ENCODE results near the gene INTS4.
"Not testable (repeated sequence)": the region's sequence is repeated elsewhere in the genome, so short reads cannot be mapped to it uniquely, and the experiment has no call there.

Gene INTS4

DNA sequence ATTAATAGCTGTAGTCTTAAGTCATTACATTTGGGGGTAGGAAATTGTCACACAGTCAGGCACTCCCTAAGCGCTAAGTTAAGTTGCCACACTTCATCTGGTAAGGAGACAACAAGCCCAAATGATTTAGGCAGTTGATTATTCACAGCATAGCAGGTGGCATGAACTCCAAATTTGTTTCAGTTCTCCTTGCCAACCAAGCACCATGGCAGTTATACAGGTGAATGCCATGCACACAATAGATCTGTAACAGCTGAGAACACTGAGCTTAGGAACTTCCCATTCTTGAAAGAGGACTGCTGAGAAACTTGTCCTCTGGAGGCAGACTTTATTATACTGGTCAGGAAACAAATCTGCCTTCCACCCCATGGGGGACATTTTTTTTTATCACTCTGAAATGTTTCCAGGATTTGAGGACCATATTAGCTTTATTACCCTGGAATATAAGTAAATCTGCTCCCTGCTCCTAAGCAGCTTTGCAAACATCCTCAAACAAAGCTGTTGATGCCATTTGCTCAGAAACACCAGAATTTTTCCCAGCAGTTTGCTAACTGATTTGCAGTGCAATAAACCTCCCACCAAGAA, 5.1 kb upstream of the INTS4 start:
- TF ChIP-seq, protein P1, sequence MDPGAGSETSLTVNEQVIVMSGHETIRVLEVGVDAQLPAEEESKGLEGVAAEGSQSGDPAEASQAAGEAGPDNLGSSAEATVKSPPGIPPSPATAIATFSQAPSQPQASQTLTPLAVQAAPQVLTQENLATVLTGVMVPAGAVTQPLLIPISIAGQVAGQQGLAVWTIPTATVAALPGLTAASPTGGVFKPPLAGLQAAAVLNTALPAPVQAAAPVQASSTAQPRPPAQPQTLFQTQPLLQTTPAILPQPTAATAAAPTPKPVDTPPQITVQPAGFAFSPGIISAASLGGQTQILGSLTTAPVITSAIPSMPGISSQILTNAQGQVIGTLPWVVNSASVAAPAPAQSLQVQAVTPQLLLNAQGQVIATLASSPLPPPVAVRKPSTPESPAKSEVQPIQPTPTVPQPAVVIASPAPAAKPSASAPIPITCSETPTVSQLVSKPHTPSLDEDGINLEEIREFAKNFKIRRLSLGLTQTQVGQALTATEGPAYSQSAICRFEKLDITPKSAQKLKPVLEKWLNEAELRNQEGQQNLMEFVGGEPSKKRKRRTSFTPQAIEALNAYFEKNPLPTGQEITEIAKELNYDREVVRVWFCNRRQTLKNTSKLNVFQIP (CRISPR knock-in tag; IDR thresholded peaks at IDR 0.05; ENCODE audit: borderline replicate concordance, low read depth) = no peak
- TF ChIP-seq ZNF8 (CRISPR knock-in tag; IDR thresholded peaks at IDR 0.05) = no peak
- no peak for TF ChIP-seq ZC3H10 (CRISPR knock-in tag; IDR thresholded peaks at IDR 0.05)
- TF ChIP-seq CSDC2 (CRISPR knock-in tag; IDR thresholded peaks at IDR 0.05) = no peak
- TF ChIP-seq RARB (CRISPR knock-in tag; IDR thresholded peaks at IDR 0.05) = no peak
- TF ChIP-seq ESRRG (CRISPR knock-in tag; IDR thresholded peaks at IDR 0.05) = no peak
- TF ChIP-seq, protein P2, sequence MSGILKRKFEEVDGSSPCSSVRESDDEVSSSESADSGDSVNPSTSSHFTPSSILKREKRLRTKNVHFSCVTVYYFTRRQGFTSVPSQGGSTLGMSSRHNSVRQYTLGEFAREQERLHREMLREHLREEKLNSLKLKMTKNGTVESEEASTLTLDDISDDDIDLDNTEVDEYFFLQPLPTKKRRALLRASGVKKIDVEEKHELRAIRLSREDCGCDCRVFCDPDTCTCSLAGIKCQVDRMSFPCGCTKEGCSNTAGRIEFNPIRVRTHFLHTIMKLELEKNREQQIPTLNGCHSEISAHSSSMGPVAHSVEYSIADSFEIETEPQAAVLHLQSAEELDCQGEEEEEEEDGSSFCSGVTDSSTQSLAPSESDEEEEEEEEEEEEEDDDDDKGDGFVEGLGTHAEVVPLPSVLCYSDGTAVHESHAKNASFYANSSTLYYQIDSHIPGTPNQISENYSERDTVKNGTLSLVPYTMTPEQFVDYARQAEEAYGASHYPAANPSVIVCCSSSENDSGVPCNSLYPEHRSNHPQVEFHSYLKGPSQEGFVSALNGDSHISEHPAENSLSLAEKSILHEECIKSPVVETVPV (CRISPR knock-in tag; IDR thresholded peaks at IDR 0.05) = no peak
- no peak for TF ChIP-seq SNAI2 (CRISPR knock-in tag; IDR thresholded peaks at IDR 0.05)
- no peak for TF ChIP-seq ISL1 (CRISPR knock-in tag; IDR thresholded peaks at IDR 0.05)
- TF ChIP-seq ZFP3 (CRISPR knock-in tag; IDR thresholded peaks at IDR 0.05) = no peak
- no peak for TF ChIP-seq BACH2 (CRISPR knock-in tag; IDR thresholded peaks at IDR 0.05; ENCODE audit: borderline replicate concordance)
- no peak for TF ChIP-seq OSR1 (CRISPR knock-in tag; IDR thresholded peaks at IDR 0.05)
- no peak for TF ChIP-seq GLIS3 (CRISPR knock-in tag; IDR thresholded peaks at IDR 0.05)
- no peak for ATAC-seq

DNA sequence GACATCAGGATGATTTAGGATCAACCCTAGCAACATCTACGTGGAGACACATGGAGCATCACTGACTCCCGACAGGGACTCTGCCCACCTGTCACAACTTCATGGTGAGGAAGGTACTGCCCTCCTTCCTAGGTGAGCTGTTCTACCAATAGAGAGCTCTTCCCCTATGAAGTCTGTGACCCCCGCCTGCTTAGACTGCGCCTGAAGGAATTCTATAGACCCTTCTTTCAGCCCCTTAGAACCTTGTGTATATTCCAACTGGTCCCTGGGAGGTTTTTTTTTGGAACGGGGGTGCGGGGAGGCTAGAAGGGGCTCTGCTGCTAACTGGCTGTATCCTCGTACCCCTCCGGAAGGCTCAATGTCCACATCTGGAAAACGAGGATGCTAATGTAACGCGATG, 566 bp downstream of the INTS4 start:
- TF ChIP-seq SNAI2 (CRISPR knock-in tag; IDR thresholded peaks at IDR 0.05) (no peak), ZNF565 (CRISPR knock-in tag; conservative IDR thresholded peaks at IDR 0.05; ENCODE audit: low read depth) (no peak), ISL1 (CRISPR knock-in tag; IDR thresholded peaks at IDR 0.05) (no peak)
- TF ChIP-seq, protein P3, sequence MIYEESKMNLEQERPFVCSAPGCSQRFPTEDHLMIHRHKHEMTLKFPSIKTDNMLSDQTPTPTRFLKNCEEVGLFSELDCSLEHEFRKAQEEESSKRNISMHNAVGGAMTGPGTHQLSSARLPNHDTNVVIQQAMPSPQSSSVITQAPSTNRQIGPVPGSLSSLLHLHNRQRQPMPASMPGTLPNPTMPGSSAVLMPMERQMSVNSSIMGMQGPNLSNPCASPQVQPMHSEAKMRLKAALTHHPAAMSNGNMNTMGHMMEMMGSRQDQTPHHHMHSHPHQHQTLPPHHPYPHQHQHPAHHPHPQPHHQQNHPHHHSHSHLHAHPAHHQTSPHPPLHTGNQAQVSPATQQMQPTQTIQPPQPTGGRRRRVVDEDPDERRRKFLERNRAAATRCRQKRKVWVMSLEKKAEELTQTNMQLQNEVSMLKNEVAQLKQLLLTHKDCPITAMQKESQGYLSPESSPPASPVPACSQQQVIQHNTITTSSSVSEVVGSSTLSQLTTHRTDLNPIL (CRISPR knock-in tag; IDR thresholded peaks at IDR 0.05; ENCODE audit: low read depth) = no peak
- TF ChIP-seq, protein P4, sequence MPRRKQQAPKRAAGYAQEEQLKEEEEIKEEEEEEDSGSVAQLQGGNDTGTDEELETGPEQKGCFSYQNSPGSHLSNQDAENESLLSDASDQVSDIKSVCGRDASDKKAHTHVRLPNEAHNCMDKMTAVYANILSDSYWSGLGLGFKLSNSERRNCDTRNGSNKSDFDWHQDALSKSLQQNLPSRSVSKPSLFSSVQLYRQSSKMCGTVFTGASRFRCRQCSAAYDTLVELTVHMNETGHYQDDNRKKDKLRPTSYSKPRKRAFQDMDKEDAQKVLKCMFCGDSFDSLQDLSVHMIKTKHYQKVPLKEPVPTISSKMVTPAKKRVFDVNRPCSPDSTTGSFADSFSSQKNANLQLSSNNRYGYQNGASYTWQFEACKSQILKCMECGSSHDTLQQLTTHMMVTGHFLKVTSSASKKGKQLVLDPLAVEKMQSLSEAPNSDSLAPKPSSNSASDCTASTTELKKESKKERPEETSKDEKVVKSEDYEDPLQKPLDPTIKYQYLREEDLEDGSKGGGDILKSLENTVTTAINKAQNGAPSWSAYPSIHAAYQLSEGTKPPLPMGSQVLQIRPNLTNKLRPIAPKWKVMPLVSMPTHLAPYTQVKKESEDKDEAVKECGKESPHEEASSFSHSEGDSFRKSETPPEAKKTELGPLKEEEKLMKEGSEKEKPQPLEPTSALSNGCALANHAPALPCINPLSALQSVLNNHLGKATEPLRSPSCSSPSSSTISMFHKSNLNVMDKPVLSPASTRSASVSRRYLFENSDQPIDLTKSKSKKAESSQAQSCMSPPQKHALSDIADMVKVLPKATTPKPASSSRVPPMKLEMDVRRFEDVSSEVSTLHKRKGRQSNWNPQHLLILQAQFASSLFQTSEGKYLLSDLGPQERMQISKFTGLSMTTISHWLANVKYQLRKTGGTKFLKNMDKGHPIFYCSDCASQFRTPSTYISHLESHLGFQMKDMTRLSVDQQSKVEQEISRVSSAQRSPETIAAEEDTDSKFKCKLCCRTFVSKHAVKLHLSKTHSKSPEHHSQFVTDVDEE (CRISPR knock-in tag; IDR thresholded peaks at IDR 0.05) = no peak
- TF ChIP-seq, protein P1 (CRISPR knock-in tag; IDR thresholded peaks at IDR 0.05; ENCODE audit: borderline replicate concordance, low read depth) = no peak
- ATAC-seq = no peak

DNA sequence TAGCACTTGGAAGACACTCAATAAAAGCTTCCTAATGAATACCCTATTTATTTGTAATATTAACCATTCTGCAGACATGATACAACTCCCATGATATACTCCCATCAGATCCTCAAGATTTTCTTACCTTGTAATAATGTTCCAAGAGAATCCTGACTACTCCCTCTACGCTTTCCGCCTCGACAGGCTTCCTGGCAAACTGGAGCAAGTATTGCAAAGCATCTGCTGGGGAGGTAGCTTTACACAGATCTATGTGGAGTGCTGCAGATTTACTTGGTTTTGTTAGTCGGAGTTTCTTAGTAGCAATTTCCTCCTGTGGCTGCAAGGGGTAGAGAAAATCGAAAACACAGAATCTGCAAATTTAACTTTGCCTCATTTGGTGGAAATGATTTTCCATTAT, 3.5 kb downstream of the INTS4 start:
- TF ChIP-seq ZNF70 (CRISPR knock-in tag; IDR thresholded peaks at IDR 0.05) = no peak
- no peak for TF ChIP-seq TOX (CRISPR knock-in tag; IDR thresholded peaks at IDR 0.05; ENCODE audit: borderline replicate concordance)
- TF ChIP-seq, protein P5, sequence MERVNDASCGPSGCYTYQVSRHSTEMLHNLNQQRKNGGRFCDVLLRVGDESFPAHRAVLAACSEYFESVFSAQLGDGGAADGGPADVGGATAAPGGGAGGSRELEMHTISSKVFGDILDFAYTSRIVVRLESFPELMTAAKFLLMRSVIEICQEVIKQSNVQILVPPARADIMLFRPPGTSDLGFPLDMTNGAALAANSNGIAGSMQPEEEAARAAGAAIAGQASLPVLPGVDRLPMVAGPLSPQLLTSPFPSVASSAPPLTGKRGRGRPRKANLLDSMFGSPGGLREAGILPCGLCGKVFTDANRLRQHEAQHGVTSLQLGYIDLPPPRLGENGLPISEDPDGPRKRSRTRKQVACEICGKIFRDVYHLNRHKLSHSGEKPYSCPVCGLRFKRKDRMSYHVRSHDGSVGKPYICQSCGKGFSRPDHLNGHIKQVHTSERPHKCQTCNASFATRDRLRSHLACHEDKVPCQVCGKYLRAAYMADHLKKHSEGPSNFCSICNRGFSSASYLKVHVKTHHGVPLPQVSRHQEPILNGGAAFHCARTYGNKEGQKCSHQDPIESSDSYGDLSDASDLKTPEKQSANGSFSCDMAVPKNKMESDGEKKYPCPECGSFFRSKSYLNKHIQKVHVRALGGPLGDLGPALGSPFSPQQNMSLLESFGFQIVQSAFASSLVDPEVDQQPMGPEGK (CRISPR knock-in tag; IDR thresholded peaks at IDR 0.05; ENCODE audit: borderline replicate concordance) = no peak
- no peak for TF ChIP-seq CSDC2 (CRISPR knock-in tag; IDR thresholded peaks at IDR 0.05)
- no peak for TF ChIP-seq BACH2 (CRISPR knock-in tag; IDR thresholded peaks at IDR 0.05; ENCODE audit: borderline replicate concordance)
- TF ChIP-seq OSR1 (CRISPR knock-in tag; IDR thresholded peaks at IDR 0.05) = no peak
- no peak for TF ChIP-seq ZNF8 (CRISPR knock-in tag; IDR thresholded peaks at IDR 0.05)
- no peak for TF ChIP-seq RARB (CRISPR knock-in tag; IDR thresholded peaks at IDR 0.05)
- TF ChIP-seq ARNTL (CRISPR knock-in tag; IDR thresholded peaks at IDR 0.05; ENCODE audit: borderline replicate concordance, low read depth) = no peak
- TF ChIP-seq ZC3H10 (CRISPR knock-in tag; IDR thresholded peaks at IDR 0.05) = no peak
- TF ChIP-seq PPARA (CRISPR knock-in tag; IDR thresholded peaks at IDR 0.05; ENCODE audit: borderline replicate concordance) = no peak
- no peak for TF ChIP-seq GLIS3 (CRISPR knock-in tag; IDR thresholded peaks at IDR 0.05)
- TF ChIP-seq, protein P2 (CRISPR knock-in tag; IDR thresholded peaks at IDR 0.05) = no peak
- no peak for TF ChIP-seq ESRRG (CRISPR knock-in tag; IDR thresholded peaks at IDR 0.05)
- TF ChIP-seq SNAI2 (CRISPR knock-in tag; IDR thresholded peaks at IDR 0.05) = no peak
- no peak for TF ChIP-seq ZFP30 (CRISPR knock-in tag; IDR thresholded peaks at IDR 0.05)
- TF ChIP-seq ISL1 (CRISPR knock-in tag; IDR thresholded peaks at IDR 0.05) = no peak
- TF ChIP-seq, protein P3 (CRISPR knock-in tag; IDR thresholded peaks at IDR 0.05; ENCODE audit: low read depth) = no peak
- no peak for ATAC-seq

DNA sequence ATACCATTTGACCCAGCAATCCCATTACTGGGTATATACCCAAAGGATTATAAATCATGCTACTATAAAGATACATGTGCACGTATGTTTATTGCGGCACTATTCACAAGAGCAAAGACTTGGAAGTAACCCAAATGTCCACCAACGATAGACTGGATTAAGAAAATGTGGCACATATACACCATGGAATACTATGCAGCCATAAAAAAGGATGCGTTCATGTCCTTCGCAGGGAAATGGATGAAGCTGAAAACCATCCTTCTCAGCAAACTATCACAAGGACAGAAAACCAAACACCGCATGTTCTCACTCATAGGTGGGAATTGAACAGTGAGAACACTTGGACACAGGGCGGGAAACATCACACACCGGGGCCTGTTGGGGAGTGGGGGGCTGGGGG, 8.0 kb downstream of the INTS4 start:
- ATAC-seq = not testable (repeated sequence)
